Neural crest cell (in vitro differentiated cells): ENCODE measurements around the gene PLIN4. TPM values are rescaled to one million over a fixed set of nuclear protein-coding genes. Genes with fewer than 3 reads are reported as not detected.

Experiments
- DNase-seq: peaks from one replicate; pipeline ENCODE4 v3.0.0; 2021; ENCODE audit warnings: low read depth, mixed read lengths, low spot score
- H3K27ac Mint-ChIP-seq: one replicate; pipeline ENCODE4 v1.8.0; 2021; ENCODE audit warnings: mild to moderate bottlenecking, mixed read lengths; ENCODE audit not compliant: unreplicated experiment
- H3K27me3 Mint-ChIP-seq: 2 replicates; pipeline ENCODE4 v1.8.0; 2021; ENCODE audit warnings: low read depth, mild to moderate bottlenecking, mixed read lengths
- H3K36me3 Mint-ChIP-seq: 2 replicates; pipeline ENCODE4 v1.8.0; 2021; ENCODE audit warnings: low read depth, mild to moderate bottlenecking, mixed read lengths
- H3K4me1 Mint-ChIP-seq: 2 replicates; pipeline ENCODE4 v1.8.0; 2021; ENCODE audit warnings: mixed read lengths
- H3K4me3 Mint-ChIP-seq: one replicate; pipeline ENCODE4 v1.8.0; 2021; ENCODE audit warnings: mild to moderate bottlenecking, mixed read lengths
- H3K9me3 Mint-ChIP-seq: 2 replicates; pipeline ENCODE4 v1.8.0; 2021; ENCODE audit warnings: mixed read lengths
- CTCF ChIP-seq: fragments of 200-600 bp; sonication (generic); conservative IDR thresholded peaks from 2 replicates; pipeline ENCODE4 v1.5.0; 2021; ENCODE audit warnings: antibody characterized with exemption, mild to moderate bottlenecking
- total RNA-seq: library from RNA; stranded (reverse); gene quantifications from 2 replicates; pipeline ENCODE4 v1.2.1, GENCODE V29; 2021

Gene PLIN4
- total RNA-seq, 1 donor from 2014 or later: 0.47 TPM

GRCh38 chr19:4501691-4502090 is 16.6 kb downstream of the PLIN4 start:
- TF ChIP-seq CTCF: no peak
- no peak for DNase-seq
- Mint-ChIP-seq H3K4me1 (no peaks in the 10 kb centered on the region), H3K9me3 (no peaks in the 10 kb centered on the region), H3K27me3 (no peaks in the 10 kb centered on the region), H3K27ac (no peak overlapping the region), H3K4me3 (no peak overlapping the region), H3K36me3 (peaks cover 3% of the 10 kb centered on the region)

- no peak for TF ChIP-seq CTCF
- Mint-ChIP-seq H3K36me3 (no peaks in the 10 kb centered on the region), H3K27ac (no peak overlapping the region), H3K4me1 (no peaks in the 10 kb centered on the region), H3K9me3 (no peaks in the 10 kb centered on the region), H3K27me3 (no peaks in the 10 kb centered on the region), H3K4me3 (no peak overlapping the region)
- no peak for DNase-seq
Measured at GRCh38 chr19:4500841-4501591, 17.3 kb downstream of the PLIN4 start.

DNA sequence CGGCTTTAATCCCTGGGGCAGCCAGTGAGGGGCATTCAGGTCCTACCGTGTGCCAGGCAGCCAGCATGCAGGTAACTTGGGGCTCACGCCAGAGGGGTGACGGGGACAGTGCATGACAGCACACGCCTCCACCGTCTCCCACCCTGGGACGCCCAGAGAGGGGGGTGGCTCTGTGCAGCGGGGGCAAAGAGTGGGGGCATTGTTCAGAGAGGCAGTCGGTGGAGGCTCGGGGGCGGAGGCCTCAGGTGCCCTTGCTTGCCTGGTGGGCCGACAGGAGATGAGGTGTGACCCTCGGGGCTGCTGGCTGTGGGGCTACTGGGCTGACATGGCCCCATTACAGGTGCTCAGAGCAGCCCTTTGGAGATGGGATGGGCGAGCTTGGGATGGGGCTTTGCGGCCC is 18.4 kb downstream of the PLIN4 start:
- no peaks in the 10 kb centered on the region for H3K36me3 Mint-ChIP-seq
- H3K4me3 Mint-ChIP-seq: no peak overlapping the region
- H3K9me3 Mint-ChIP-seq: no peaks in the 10 kb centered on the region
- no peak overlapping the region for H3K27ac Mint-ChIP-seq
- no peaks in the 10 kb centered on the region for H3K4me1 Mint-ChIP-seq
- no peak for DNase-seq
- H3K27me3 Mint-ChIP-seq: no peaks in the 10 kb centered on the region
- TF ChIP-seq CTCF: no peak

DNA sequence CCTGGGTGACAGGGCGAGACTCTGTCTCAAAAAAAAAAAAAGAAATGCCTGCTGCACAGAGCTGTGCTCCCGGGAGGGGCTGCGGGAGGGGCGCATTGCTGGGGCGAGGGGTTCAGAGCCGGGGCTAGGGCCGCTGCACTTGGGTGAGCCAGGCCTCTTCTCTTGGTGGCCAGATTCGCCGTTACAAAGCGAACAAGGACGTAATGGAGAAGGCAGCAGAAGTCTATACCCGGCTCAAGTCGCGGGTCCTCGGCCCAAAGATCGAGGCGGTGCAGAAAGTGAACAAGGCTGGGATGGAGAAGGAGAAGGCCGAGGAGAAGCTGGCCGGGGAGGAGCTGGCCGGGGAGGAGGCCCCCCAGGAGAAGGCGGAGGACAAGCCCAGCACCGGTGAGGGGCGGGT is 19.0 kb downstream of the PLIN4 start:
- no peak for DNase-seq
- H3K36me3 Mint-ChIP-seq: no peaks in the 10 kb centered on the region

GRCh38 chr19:4498694-4499093 is 19.6 kb downstream of the PLIN4 start:
- H3K4me1 Mint-ChIP-seq: no peaks in the 10 kb centered on the region
- H3K27ac Mint-ChIP-seq: no peak overlapping the region
- no peak overlapping the region for H3K4me3 Mint-ChIP-seq
- no peaks in the 10 kb centered on the region for H3K9me3 Mint-ChIP-seq
- no peak for TF ChIP-seq CTCF
- no peaks in the 10 kb centered on the region for H3K27me3 Mint-ChIP-seq
- H3K36me3 Mint-ChIP-seq: no peaks in the 10 kb centered on the region
- no peak for DNase-seq

More for the DNA sequence above, 19.0 kb downstream of the PLIN4 start:
- H3K4me1 Mint-ChIP-seq: no peaks in the 10 kb centered on the region
- H3K27ac Mint-ChIP-seq: no peak overlapping the region
- no peaks in the 10 kb centered on the region for H3K27me3 Mint-ChIP-seq
- H3K9me3 Mint-ChIP-seq: no peaks in the 10 kb centered on the region
- no peak overlapping the region for H3K4me3 Mint-ChIP-seq
- TF ChIP-seq CTCF: no peak
